ENCODE results near the gene RAPGEF2.
"Not testable (repeated sequence)": the region's sequence is repeated elsewhere in the genome, so short reads cannot be mapped to it uniquely, and the experiment has no call there.

The RAPGEF2 gene

GRCh38 chr4:159097785-159098184 is 5.1 kb upstream of the RAPGEF2 start:
- DNase-seq (ENCODE audit: low spot score), result no peak

GRCh38 chr4:159098482-159099127 is 4.3 kb upstream of the RAPGEF2 start:
- no peak for DNase-seq (ENCODE audit: low spot score)

GRCh38 chr4:159101988-159102621 is 774 bp upstream of the RAPGEF2 start:
- no peak for DNase-seq (ENCODE audit: low spot score)

- no peak for DNase-seq (ENCODE audit: low spot score)
These were observed 608 bp downstream of the RAPGEF2 start for GRCh38 chr4:159103384-159103990.

GRCh38 chr4:159104694-159105414 is 2.0 kb downstream of the RAPGEF2 start:
- DNase-seq (ENCODE audit: low spot score), result no peak

- no peak for DNase-seq (ENCODE audit: low spot score)
These were observed 2.9 kb downstream of the RAPGEF2 start for GRCh38 chr4:159105761-159106243.

- DNase-seq (ENCODE audit: low spot score), result no peak
These were observed 3.8 kb downstream of the RAPGEF2 start for GRCh38 chr4:159106636-159107035.

GRCh38 chr4:159107203-159107925 is 4.5 kb downstream of the RAPGEF2 start:
- DNase-seq (ENCODE audit: low spot score), result no peak

GRCh38 chr4:159108124-159108523 is 5.2 kb downstream of the RAPGEF2 start:
- DNase-seq (ENCODE audit: low spot score), result no peak

GRCh38 chr4:159110961-159111360 is 8.1 kb downstream of the RAPGEF2 start:
- DNase-seq (ENCODE audit: low spot score), result no peak

GRCh38 chr4:159111416-159111815 is 8.5 kb downstream of the RAPGEF2 start:
- no peak for DNase-seq (ENCODE audit: low spot score)

GRCh38 chr4:159113366-159113765 is 10.5 kb downstream of the RAPGEF2 start:
- DNase-seq (ENCODE audit: low spot score), result not testable (repeated sequence)

- DNase-seq (ENCODE audit: low spot score), result not testable (repeated sequence)
These were observed 13.2 kb downstream of the RAPGEF2 start for GRCh38 chr4:159116098-159116497.

- not testable (repeated sequence) for DNase-seq (ENCODE audit: low spot score)
These were observed 13.8 kb downstream of the RAPGEF2 start for GRCh38 chr4:159116693-159117092.

GRCh38 chr4:159117564-159117963 is 14.7 kb downstream of the RAPGEF2 start:
- no peak for DNase-seq (ENCODE audit: low spot score)

- no peak for DNase-seq (ENCODE audit: low spot score)
These were observed 15.1 kb downstream of the RAPGEF2 start for GRCh38 chr4:159117968-159118367.

- no peak for DNase-seq (ENCODE audit: low spot score)
These were observed 18.5 kb downstream of the RAPGEF2 start for GRCh38 chr4:159121371-159121770.

GRCh38 chr4:159126716-159127115 is 23.8 kb downstream of the RAPGEF2 start:
- no peak for DNase-seq (ENCODE audit: low spot score)

- no peak for DNase-seq (ENCODE audit: low spot score)
These were observed 25.1 kb downstream of the RAPGEF2 start for GRCh38 chr4:159127745-159128518.

- no peak for DNase-seq (ENCODE audit: low spot score)
These were observed 27.1 kb downstream of the RAPGEF2 start for GRCh38 chr4:159129814-159130550.

All from ecto neural progenitor cell (in vitro differentiated cells).